Skeletal muscle satellite cell (primary cell): Measurements from ENCODE around the gene NOD1.
"Not testable (repeated sequence)": the region's sequence is repeated elsewhere in the genome, so short reads cannot be mapped to it uniquely, and the experiment has no call there.

Experiments
- H3K27me3 ChIP-seq: 2 replicates; pipeline ENCODE4 v1.7.0; 2013; ENCODE audit warnings: low read length; ENCODE audit not compliant: control insufficient read depth, insufficient read depth
- H3K36me3 ChIP-seq: 2 replicates; pipeline ENCODE4 v1.7.0; 2013; ENCODE audit warnings: mild to moderate bottlenecking, control low read depth, low read length; ENCODE audit not compliant: insufficient read depth
- H3K4me1 ChIP-seq: 2 replicates; pipeline ENCODE4 v1.7.0; 2013; ENCODE audit warnings: low read length; ENCODE audit not compliant: control insufficient read depth, insufficient read depth
- H3K4me2 ChIP-seq: 2 replicates; pipeline ENCODE4 v1.7.0; 2013; ENCODE audit warnings: mild to moderate bottlenecking, low read length
- H3K4me3 ChIP-seq: 2 replicates; pipeline ENCODE4 v1.7.0; 2013; ENCODE audit warnings: low read length
- H3K9ac ChIP-seq: 2 replicates; pipeline ENCODE4 v1.7.0; 2013; ENCODE audit warnings: mild to moderate bottlenecking, low read depth, low read length, moderate library complexity
- H3K9me3 ChIP-seq: replicated peaks from 2 replicates; pipeline ENCODE4 v1.7.0; 2013; ENCODE audit warnings: mild to moderate bottlenecking, control low read depth, low read length

NOD1 gene

GRCh38 chr7:30513762-30514161, 35.2 kb upstream of the NOD1 start:
- no peaks in the 10 kb centered on the region for H3K27me3 ChIP-seq
- H3K9ac ChIP-seq = no peak overlapping the region
- H3K36me3 ChIP-seq = no peaks in the 10 kb centered on the region
- H3K4me1 ChIP-seq = no peaks in the 10 kb centered on the region
- no peak overlapping the region for H3K4me3 ChIP-seq
- no peaks in the 10 kb centered on the region for H3K9me3 ChIP-seq
- H3K4me2 ChIP-seq = no peak overlapping the region

GRCh38 chr7:30511973-30512662, 33.5 kb upstream of the NOD1 start:
- H3K4me2 ChIP-seq = no peak overlapping the region
- no peaks in the 10 kb centered on the region for H3K4me1 ChIP-seq
- H3K27me3 ChIP-seq = no peaks in the 10 kb centered on the region
- H3K9ac ChIP-seq = no peak overlapping the region
- H3K4me3 ChIP-seq = no peak overlapping the region
- no peaks in the 10 kb centered on the region for H3K9me3 ChIP-seq
- H3K36me3 ChIP-seq = no peaks in the 10 kb centered on the region

GRCh38 chr7:30511494-30511893, 32.9 kb upstream of the NOD1 start:
- H3K9me3 ChIP-seq = no peaks in the 10 kb centered on the region
- H3K27me3 ChIP-seq = no peaks in the 10 kb centered on the region
- no peak overlapping the region for H3K4me3 ChIP-seq
- no peak overlapping the region for H3K9ac ChIP-seq
- H3K4me1 ChIP-seq = no peaks in the 10 kb centered on the region
- H3K4me2 ChIP-seq = no peak overlapping the region
- H3K36me3 ChIP-seq = no peaks in the 10 kb centered on the region

- Histone ChIP-seq H3K4me2 (no peak overlapping the region), H3K4me1 (no peaks in the 10 kb centered on the region), H3K9me3 (no peaks in the 10 kb centered on the region), H3K27me3 (no peaks in the 10 kb centered on the region), H3K4me3 (no peak overlapping the region), H3K36me3 (no peaks in the 10 kb centered on the region), H3K9ac (no peak overlapping the region)
Observed at GRCh38 chr7:30510124-30511075, 31.8 kb upstream of the NOD1 start.

- H3K4me3 ChIP-seq, H3K27me3 ChIP-seq, H3K9ac ChIP-seq, H3K9me3 ChIP-seq, H3K4me2 ChIP-seq, H3K36me3 ChIP-seq, H3K4me1 ChIP-seq: not testable (repeated sequence)
Observed at GRCh38 chr7:30509171-30509857, 30.7 kb upstream of the NOD1 start.

GRCh38 chr7:30507346-30507900, 28.8 kb upstream of the NOD1 start:
- H3K9me3 ChIP-seq, H3K4me3 ChIP-seq, H3K36me3 ChIP-seq, H3K27me3 ChIP-seq, H3K9ac ChIP-seq, H3K4me2 ChIP-seq: not testable (repeated sequence)
- peaks cover 14% of the 10 kb centered on the region for H3K4me1 ChIP-seq

GRCh38 chr7:30505174-30505697, 26.7 kb upstream of the NOD1 start:
- Histone ChIP-seq H3K4me2 (peak overlapping the region; percentile 94), H3K9ac (peak overlapping the region; percentile 85)

GRCh38 chr7:30504301-30505173, 26.0 kb upstream of the NOD1 start, which contains the start of gene GGCT:
TSS of gene GGCT (minus strand) at chr7:30504829. CDS start at chr7:30504709, 120 bp downstream.
- H3K27me3 ChIP-seq = no peaks in the 10 kb centered on the region
- peak within 1 kb of the TSS; percentile 90 for H3K9ac ChIP-seq
- H3K4me1 ChIP-seq = peaks cover 15% of the 10 kb centered on the region
- peak within 1 kb of the TSS; percentile 94 for H3K4me2 ChIP-seq
- no peaks in the 10 kb centered on the region for H3K9me3 ChIP-seq
- H3K4me3 ChIP-seq = peak within 1 kb of the TSS; percentile 88
- no peaks in the 10 kb centered on the region for H3K36me3 ChIP-seq

More at GRCh38 chr7:30505174-30505697, 26.7 kb upstream of the NOD1 start:
- Histone ChIP-seq H3K9me3 (no peaks in the 10 kb centered on the region), H3K36me3 (no peaks in the 10 kb centered on the region), H3K4me3 (peak overlapping the region; percentile 88), H3K27me3 (no peaks in the 10 kb centered on the region), H3K4me1 (peaks cover 15% of the 10 kb centered on the region)

GRCh38 chr7:30503274-30504212, 25.0 kb upstream of the NOD1 start:
- Histone ChIP-seq H3K27me3 (no peaks in the 10 kb centered on the region), H3K4me1 (peaks cover 15% of the 10 kb centered on the region), H3K36me3 (peaks cover 4% of the 10 kb centered on the region), H3K9ac (peak overlapping the region; percentile 90), H3K4me3 (peak overlapping the region; percentile 88), H3K9me3 (no peaks in the 10 kb centered on the region), H3K4me2 (peak overlapping the region; percentile 94)
